AG09319 (cell line): ENCODE data around the gene GSTM5.
"Not testable (repeated sequence)": the region's sequence is repeated elsewhere in the genome, so short reads cannot be mapped to it uniquely, and the experiment has no call there.

ENCODE experiments used
- DNase-seq: peaks from one replicate; pipeline ENCODE4 v3.0.0-alpha.2; 2010; ENCODE audit warnings: low read depth; ENCODE audit errors: extremely low read depth
- TF ChIP-seq, protein P1 (sequence below): IDR thresholded peaks from 2 replicates; pipeline ENCODE4 v1.5.1; 2011; ENCODE audit warnings: low read depth, mild to moderate bottlenecking, inconsistent platforms, low read length, moderate library complexity

The GSTM5 gene

GRCh38 chr1:109750920-109751319 lies 38.9 kb downstream of the GSTM5 start:
- no peak for DNase-seq
- TF ChIP-seq, protein P1, sequence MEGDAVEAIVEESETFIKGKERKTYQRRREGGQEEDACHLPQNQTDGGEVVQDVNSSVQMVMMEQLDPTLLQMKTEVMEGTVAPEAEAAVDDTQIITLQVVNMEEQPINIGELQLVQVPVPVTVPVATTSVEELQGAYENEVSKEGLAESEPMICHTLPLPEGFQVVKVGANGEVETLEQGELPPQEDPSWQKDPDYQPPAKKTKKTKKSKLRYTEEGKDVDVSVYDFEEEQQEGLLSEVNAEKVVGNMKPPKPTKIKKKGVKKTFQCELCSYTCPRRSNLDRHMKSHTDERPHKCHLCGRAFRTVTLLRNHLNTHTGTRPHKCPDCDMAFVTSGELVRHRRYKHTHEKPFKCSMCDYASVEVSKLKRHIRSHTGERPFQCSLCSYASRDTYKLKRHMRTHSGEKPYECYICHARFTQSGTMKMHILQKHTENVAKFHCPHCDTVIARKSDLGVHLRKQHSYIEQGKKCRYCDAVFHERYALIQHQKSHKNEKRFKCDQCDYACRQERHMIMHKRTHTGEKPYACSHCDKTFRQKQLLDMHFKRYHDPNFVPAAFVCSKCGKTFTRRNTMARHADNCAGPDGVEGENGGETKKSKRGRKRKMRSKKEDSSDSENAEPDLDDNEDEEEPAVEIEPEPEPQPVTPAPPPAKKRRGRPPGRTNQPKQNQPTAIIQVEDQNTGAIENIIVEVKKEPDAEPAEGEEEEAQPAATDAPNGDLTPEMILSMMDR, result no peak

GRCh38 chr1:109751531-109752260 lies 39.6 kb downstream of the GSTM5 start:
- no peak for DNase-seq
- TF ChIP-seq, protein P1, result no peak

DNA sequence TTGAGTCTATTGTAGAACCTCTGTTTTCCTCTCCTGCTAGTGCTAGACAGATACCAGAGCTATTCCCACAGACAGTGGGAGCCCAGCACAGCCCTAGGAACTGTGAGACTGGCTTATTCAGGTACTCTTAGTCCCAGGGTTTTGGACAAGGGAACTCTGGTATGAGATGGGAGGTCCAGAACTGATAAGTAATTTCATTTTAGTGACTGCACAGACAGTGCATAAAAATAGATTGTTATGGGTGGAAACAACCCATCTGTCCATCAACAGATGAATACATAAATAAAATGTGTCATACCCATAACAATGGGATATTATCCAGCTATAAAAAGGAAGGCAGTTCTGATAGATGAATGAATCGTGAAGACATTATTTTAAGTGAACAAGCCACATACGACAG lies 42.7 kb downstream of the GSTM5 start:
- TF ChIP-seq, protein P1, result no peak
- no peak for DNase-seq

DNA sequence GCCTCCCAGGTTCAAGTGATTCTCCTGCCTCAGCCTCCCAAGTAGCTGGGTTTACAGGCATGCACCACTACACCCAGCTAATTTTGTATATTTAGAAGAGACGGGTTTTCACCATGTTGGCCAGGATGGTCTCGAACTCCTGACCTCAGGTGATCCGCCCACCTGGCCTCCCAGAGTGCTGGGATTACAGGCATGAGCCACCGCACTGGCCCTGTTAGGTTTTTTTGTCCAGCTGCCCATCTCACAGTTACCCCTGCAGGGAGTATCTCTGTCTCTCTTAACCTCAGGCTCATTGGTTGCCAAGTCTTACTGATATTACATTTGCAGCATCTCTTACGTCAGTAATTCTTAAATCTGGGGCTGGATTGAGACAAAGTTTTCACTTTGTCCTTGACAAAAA lies 44.3 kb downstream of the GSTM5 start:
- not testable (repeated sequence) for DNase-seq

- DNase-seq, result no peak
- TF ChIP-seq, protein P1, result no peak
These were observed 44.9 kb downstream of the GSTM5 start for GRCh38 chr1:109756848-109757521.

DNA sequence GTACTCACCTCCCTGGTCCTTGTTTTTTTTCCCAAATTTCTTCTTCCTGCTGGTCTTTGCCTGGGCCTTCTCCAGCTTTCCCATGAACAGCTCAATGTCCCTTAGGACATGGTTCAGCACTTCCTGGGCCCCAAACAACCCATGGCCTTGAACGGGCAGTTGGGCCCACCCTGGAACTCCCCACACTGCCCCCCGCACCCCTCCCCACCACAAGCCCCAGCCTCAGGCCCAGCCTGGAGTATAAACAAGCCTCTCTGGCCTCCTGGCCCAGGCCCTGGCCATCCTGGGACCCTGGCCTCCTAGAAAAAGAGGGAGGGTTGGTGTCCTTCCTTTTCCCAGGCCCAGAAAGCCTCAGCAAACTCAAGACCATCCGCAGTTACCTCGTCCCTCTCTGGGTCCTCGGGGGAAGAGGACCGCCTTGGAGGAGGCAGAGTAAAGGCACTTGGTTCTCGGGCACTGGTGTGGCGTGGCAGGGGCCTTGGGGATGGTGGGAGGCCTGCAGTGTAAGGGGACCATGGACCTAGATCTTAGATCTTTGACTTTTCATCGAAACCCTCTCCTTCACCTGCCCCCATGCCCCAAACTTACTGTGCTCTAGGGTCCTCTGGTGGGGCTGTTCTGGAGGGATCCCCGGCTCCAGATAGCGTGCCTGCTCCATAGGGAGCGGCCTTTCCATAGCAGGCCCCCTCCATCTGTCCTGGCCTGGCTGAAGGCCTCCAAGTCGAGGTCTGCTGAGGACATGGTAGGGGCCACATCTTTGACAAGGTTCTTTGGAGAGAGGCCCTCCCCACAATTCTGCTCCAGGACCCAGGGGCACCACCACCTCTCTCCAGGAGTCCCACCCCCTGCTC lies 46.1 kb downstream of the GSTM5 start:
- TF ChIP-seq, protein P1, result no peak
- no peak for DNase-seq

DNA sequence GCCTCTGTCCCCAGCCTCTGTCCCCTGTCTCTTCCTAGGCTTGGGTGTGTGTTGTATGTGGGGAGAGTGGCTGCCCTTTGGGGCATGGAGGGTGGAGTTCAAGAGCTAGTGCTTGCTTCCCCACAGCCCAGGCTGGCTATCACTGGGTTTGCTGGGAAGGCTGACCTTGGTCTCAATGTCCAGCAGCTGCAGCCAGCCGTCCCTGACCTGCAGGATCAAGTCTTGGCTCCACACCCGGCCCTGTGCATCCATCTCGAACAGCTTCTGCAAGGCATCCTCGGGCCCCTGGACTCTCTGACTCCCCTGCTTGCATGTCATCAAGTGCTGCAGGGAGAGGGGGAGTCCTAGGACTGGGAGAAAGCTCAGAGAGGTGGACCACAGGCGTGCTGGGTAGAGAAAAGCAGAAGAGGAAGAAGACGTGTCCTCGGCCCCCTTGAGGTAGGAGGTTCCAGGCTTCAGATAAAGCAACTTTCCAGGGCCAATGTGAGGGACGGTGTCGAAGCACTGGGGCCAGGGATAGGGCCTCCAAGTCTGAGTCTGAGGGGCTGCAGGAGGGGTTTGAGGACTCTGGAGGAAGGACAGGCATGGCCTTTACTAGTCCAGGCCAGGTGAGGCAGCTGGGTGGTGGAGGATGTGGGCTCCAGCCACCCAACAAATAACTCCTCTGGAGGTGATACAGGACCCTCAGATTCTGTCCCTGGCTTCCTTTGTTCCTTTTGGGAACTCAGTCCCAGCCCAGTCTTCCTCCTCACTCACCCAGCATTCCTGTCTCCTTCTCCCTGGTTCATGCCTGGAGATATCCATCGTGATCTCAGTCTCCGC lies 47.7 kb downstream of the GSTM5 start:
- DNase-seq, result no peak

More for the DNA sequence above, 47.7 kb downstream of the GSTM5 start:
- TF ChIP-seq, protein P1, result no peak
